Esophagus muscularis mucosa (tissue), 4 donors: Measurements from ENCODE around the gene LRFN2.

ENCODE experiments used
- CTCF ChIP-seq, 3 experiments: fragments of 200-600 bp in 2 of 3; fragments of 450-650 bp in 1 of 3; sonication (generic) in 2 of 3; IDR thresholded peaks; one replicate each; pipeline ENCODE4 v1.5.1; 2017 to 2019; ENCODE audit warnings: antibody characterized with exemption in 3 of 3, mild to moderate bottlenecking in 2 of 3, moderate library complexity in 1 of 3
- EP300 ChIP-seq: sonication (generic); formaldehyde crosslinking; IDR thresholded peaks from one replicate; pipeline ENCODE4 v1.6.1; 2017; ENCODE audit warnings: antibody characterized with exemption
- POLR2A ChIP-seq: fragments of 450-650 bp; IDR thresholded peaks from one replicate; pipeline ENCODE4 v1.6.1; 2017; ENCODE audit warnings: antibody characterized with exemption, moderate library complexity, mild to moderate bottlenecking, low read depth
- POLR2AphosphoS5 ChIP-seq, 2 donors: sonication (generic); formaldehyde crosslinking; IDR thresholded peaks; one replicate each; pipeline ENCODE4 v1.6.1; 2017; ENCODE audit warnings: antibody characterized with exemption in 2 of 2

DNA sequence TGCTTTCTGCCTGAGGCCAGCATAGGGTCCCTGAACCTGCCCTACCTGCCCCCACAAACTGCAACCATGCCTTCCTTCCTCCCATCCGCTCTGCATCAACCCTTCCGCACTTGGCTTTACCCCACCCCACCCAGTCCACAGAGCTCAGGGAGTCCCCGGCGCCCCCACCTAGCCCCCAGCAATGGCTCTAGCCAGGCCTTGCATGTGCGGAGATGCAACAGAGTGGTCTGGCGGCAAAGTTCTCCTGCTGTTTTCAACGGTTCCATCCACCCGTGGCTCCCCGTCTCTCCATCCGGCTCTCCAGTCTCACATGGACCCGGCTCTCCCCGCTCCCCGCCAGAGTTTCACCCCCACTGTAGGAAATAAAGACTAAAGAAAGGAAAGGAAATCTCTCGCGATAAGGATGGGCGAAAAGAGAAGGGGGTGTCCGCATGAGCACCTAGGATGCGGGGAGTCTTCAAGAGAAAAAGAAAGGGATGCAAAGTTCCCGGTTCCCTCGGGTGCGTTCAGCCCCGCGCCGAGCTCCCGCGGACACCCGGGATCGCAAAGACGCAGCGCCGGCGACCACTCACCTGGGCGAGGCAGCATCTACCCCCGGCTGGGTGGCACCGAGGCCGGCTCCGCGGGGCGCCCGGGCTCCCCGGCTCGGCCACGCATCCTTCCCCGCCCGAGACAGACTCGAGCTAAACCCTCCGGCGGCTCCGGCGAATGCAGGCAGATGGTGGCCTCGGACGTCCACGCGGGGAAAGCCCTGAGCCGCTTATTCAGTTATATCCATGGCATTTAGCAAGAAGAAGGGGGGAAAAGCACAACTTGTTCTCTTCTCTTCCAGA is 579 bp downstream of the LRFN2 start:
- TF ChIP-seq POLR2AphosphoS5 (IDR thresholded peaks at IDR 0.05) (no peak), CTCF (IDR thresholded peaks at IDR 0.05) (no peak), POLR2A (no peak), EP300 (no peak)
